SK-MEL-5 (cell line): ENCODE results near the gene ITPRIP. TPM values are rescaled to one million over a fixed set of nuclear protein-coding genes. Genes with fewer than 3 reads are reported as not detected.

ENCODE experiments used
- DNase-seq: peaks from one replicate; pipeline ENCODE4 v3.0.0-alpha.2; 2016; ENCODE audit warnings: low read depth, low spot score
- in situ Hi-C: cut with HindIII; loops from 2 replicates; pipeline ENCODE4 v1.10.0; 2016; ENCODE audit warnings: low sequenced_read_pairs, high pct_unique_total_duplicates, low pct_unique_long_range_greater_than_20kb
- total RNA-seq: library from RNA; depleted of rRNA; stranded (reverse); fragments of >200 nt; shearing (Covaris generic); gene quantifications from 2 replicates; pipeline ENCODE4 v1.2.3, GENCODE V29; 2014

Gene ITPRIP
- total RNA-seq, 1 experiment from 2014 or later, result 10.3 TPM

DNA sequence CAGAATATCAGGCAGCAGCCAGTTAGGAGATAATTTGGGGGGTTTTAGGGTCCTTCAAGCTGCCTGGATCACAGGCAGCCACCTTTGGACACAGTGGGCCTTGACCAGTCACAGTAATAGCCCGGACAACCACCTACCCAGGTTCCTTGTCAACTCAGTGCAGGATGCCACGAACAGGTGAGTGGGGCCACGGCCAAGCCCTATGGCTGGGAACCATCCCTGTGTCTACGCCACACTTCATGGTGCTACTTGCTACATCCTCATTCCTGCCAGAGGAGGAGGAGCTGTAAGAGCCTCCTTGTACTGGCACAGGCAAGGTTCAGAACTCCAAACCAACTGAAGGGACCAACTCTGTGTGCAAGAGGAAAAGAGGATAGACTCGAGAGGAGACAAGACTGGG lies 19.9 kb downstream of the ITPRIP start:
- DNase-seq, result no peak

DNA sequence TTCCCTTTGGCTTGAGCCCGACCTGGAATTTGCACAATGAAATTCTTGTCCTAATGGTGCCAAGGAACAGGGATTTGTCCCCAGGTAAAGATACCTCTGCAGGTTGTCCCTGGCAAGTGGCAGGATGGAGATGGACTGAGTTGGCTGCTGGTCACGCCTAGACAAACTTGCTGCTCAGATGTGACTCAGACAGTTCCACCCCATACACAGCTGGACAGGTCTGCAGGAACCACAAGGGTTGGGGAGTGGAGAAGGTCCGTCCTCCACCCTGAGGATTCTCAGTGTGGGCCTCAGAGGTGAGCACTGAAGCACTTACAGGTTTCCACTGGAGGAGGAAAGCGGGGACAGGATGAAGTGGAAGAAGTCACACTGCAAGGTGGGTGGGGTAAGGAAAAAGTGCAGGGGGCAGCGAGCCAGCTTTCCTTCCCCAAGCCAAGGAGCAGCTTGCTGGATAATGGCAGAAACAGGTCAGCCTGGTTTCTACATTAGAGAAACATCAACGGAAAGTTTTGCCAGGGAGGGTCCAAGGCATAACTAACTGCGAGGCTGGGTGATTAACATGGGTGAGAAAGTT lies 20.5 kb downstream of the ITPRIP start:
- in situ Hi-C loops, result no loop called here
- DNase-seq, result no peak

More for the DNA sequence above, 19.9 kb downstream of the ITPRIP start:
- in situ Hi-C loops, result no loop called here

DNA sequence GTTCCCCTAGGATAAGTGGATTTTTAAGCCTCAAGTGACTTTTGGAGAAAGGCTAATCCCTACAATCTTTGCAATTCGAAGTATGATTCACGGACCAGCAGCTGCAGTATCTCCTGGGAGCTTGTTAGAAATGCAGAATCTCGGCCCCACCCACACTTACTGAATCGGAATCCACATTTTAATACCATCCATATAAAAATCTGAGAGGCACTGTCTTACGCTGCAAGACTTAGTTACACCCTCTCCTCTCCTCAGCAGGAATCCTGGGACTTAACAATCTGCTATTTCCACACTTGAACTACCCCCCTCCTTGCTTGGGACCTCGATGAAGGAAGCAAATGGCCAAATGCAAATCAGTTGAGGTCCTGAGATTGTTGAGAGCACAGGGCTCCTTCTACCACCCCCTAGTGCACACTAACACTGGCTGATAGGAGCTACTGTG lies 21.0 kb downstream of the ITPRIP start:
- in situ Hi-C loops, result no loop called here
- DNase-seq, result no peak

DNA sequence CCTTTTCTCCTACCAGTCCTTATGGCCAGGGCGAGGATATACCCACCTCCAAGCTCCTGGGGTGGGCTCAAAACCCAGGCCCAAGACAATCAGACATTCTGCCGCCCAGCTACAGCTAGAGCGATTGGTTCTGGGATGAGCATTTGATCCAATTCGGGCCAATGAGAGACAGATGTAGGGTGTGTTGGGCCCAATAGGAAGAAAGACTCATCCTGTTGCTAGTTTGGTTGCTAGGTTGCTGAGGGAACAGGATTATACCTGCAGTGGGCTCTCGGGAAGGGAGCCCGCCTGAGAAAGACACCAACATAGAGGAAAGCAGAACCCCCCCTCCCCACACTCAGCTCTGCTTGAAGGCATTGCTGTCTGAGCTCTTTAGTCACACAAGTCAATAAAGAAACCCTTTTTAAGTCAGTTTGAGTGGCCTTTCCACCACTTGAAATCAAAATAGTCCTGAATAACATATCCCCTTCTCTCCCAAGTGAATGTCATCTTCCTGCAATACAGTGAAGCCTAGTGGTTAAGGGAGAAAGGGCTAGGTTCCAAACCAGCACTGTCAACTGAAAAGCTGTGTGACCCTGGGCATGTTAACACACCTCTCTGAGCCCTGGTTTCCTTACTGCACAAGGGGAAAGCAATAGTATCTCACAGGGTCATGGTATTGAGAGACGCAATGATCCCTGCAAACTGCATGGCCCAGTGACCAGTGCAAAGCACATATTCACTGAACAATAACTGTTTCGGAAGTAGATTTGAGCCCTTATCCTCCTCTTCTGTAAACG lies 21.8 kb downstream of the ITPRIP start:
- DNase-seq, result no peak
- in situ Hi-C loops, result no loop called here

DNA sequence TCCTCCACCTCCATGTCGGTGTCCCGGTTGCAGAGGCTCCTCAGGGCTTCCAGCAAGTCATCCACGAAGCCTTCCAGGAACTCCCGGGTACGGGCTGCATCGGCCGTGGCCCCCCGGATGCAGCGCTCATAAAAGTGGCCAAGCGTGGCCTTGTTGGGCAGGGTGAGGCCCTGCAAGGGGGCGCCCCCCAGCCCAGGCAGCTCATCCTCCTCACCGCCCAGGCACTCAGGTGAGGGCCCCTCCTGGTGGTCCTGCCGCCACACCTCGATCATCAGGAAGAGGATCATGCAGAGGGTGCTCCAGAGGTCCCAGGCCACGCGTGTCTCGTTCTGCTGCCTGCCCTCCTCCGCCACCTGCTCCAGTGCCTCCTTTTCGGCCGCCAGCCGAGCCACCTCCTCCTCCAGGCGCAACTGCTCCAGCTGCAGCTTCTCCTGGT lies 22.8 kb downstream of the ITPRIP start:
- in situ Hi-C loops, result no loop called here
- DNase-seq, result no peak

DNA sequence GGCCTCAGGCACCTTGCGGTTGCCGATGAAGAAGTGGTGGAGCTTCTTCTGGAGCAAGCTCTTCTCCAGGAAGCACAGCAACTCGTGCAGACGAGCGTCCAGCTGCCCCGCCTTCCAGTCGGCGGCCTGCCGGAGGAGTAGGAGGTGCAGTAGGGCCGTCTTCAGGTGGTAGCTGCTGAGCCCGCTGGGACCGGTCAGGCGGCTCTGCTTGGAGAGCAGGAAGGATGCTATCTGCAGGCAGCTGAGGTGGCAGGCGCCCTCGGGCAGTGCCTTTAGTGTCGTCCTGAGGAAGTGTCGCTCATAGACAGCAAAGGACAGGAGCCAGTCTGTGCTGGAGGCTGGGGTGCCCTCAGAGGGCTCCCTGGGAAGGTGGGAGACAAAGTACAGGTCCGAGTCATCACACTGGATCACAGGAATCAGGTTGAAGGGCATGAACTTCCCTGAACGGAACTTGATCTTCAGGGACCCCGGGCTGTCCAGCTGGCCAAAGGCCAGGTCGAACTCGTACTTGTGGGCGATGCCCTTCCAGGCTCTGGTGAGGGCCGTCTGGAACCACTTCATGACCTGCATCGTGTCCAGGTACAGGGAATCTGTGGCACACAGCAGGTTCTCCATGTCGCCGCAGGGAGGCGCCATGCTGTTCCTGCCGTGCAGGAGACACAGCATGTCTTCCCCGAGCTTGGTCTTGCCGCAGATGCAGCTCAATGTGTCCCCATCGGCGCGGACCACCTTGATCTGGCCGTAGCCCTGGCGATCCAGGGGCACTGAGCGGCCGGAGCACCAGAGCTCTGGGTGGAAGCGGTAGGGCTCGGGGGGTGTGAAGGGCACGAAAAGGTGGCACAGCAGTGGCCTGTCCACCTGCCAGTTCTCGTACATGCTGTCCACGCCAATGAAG lies 23.4 kb downstream of the ITPRIP start:
- in situ Hi-C loops, result no loop called here
- DNase-seq, result no peak

DNA sequence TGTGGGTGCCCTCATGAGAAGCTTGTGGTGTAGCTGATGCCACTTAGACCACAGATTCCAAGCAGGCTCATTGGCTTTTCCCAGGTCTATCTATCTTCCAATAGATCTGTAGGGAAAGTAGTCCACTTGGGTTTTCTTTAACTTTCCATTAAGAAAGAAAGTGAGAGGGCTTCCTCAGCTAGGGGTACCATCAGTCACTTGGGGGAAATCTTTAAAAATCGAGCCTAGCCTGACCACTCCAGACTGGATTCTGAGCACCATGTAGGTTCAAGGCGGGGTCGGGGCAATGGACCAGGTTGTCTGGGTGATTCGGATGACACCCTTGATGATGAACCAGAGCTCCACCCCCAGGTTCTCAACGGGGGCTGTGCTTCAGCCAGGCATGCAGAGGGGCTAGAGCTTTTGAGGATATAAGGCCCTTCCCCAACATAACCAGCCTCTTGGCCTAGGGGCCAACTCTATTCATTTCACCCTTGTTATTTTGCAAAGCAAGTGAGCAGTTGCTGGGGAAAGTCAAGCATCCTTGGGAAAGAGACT lies 27.0 kb downstream of the ITPRIP start:
- DNase-seq, result no peak
- in situ Hi-C loops, result no loop called here

DNA sequence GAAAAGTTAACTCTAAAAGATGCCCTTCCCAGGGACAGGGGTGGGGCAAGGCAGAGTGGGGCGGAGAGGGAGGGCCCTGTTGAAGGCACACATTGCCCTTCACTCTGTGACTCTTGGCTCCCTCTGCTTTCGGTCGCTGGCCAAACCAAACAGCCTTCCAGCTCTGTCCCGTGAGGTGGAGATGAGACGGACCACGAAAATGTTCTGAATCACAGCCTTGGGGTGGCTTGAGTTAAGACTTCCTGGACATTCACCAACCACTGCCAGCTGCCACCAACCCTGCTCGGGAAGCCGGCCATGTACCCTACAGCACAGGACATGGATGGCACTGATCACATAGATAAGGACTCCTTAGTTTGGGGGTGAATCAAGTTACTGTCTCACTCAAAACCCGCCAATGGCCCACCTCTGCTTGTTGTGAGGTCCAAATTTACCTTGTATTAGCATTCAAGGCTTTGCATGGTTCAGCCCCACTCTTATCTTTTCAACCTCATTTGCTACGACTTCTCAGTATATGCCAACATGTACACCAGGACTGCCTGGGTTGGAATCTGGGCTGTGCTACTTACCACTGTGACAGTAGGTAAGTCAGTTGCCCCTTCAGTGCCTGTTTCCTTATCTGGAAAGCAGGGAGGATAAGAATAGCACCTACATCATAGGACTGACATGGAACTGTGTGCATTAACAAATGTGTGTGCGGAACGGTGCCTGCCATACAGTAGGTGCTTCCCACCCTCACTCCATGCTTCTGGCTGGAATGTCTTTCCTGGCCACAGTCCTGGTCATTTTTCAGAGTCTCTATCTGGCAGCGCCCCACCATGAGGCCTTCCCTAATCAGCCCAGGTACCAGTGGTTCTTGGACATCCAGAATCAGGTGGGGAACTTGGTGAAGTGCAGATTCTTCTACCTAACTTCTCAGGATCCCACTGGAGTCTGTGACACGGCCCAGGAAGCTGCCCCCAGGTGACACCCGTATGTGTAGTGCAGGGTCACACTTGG lies 28.0 kb downstream of the ITPRIP start:
- in situ Hi-C loops, result no loop called here
- DNase-seq, result no peak

DNA sequence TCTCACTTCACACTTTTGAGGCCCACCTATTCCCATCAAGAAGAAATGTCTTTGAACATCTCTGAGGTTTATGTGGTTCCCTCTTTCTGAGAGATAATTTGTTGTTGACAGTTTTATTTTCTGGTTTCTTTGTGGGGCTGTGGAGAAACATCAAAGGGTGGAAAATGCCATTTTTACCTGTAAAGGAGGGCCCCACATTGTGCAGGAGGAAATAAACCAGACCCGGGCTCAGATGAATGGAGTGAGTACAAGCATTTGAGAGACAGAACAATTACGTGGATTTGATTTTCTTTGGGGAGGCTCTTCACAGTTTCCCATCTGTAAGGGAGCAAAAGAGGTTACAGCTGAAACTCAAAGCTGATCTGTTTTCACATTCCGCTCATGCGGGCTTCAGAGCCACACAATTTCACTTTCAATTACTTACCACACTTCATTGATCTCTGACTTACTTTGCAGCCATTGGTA lies 29.8 kb downstream of the ITPRIP start:
- DNase-seq, result no peak
- in situ Hi-C loops, result no loop called here

DNA sequence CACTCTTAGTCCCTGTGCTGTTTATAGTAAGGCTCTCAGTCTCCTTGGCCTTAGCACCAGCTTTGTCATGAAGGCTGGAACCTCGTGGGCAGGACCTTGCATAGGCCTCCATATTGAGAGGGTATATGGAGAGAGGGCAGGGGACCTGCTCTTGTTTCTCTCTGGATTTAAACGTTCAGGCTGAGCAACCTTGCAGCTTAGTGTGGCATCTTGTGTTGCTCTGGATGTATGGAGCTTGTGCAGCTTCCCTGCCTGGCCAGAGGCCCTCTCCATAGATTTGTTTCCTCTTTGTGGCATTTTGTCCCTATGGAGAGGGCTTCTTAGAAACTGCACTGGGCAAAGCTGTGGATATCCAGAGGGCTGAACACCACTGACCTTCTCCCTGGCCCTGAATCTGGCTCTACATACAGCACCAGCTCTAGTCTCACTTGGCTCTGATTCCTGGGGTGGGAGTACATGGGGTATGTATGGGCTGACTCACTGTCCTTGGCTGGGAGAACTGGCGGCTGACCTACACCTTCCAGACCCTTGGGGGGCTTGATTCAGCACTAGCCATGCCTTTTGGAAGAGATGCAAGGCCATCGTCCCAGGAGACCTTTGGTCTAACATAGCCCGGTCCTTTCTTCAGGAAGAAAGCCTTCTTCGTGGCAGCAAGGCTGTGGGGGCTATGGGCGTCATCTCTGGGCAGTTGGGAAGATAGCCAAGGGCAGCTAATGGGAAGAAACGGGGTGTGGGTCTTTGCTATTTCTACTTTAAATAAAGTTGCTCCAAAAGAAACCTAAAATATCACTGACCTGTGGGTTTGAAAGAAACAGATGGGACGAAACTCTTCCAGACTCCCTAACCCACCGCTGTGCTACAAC lies 30.5 kb downstream of the ITPRIP start:
- in situ Hi-C loops, result no loop called here
- no peak for DNase-seq

DNA sequence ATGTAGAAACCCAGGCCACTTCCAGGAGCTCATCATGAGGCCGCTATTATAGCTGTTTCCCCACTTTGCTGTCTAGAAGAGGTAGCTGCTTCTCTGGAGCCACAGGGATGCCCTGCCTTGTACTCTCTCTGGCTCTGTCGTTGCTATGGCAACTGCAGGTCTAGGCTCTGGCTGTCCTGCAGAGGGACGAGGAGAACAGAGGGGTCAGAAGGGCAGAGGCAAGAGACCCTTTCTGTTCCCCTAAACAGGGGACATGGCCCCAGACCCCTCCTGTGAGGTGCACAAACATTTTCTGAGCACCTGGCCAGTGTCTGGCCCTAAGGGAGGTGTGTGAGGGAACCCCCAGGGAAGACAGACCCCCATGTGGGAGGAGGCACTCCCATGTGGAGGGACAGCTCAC lies 31.4 kb downstream of the ITPRIP start:
- in situ Hi-C loops, result no loop called here
- DNase-seq, result no peak

DNA sequence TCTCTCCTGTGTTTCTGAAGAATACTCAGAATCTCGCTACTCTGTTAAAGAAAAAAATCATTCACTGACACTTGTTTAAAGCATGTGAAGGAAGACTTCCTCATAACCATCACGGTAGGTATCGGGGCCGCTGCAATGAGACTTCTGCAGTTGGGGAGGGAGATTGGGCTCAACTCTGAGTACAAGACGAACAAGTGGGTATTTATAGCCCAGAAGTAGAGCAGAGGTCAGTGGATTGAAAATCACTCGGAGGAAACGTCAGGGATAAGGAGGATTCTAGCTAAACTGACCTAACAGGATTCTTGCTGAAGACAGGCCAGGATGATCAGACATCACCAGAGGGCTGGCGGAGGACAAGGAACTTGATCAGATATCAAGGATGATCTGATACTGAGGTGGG lies 33.3 kb downstream of the ITPRIP start:
- DNase-seq, result no peak
- in situ Hi-C loops, result no loop called here

DNA sequence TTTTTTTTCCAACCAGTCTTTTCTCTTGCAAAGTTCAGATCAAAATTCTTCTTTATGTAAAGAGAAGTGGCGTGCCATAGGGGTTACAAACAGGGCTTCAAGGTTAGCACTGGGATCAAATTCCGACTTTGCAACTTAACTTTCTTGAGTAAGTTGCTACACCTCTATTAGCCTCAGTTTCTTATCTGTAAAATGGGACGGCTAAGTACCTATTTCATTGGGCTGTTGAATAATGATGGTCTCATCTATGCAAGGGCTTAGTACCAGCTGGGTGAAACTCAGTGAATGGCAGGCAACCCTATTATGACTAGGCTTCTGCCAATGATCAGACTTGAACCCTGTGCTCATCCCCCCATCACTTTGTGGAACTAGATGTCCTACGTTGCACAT lies 33.9 kb downstream of the ITPRIP start:
- no peak for DNase-seq
- in situ Hi-C loops, result no loop called here

DNA sequence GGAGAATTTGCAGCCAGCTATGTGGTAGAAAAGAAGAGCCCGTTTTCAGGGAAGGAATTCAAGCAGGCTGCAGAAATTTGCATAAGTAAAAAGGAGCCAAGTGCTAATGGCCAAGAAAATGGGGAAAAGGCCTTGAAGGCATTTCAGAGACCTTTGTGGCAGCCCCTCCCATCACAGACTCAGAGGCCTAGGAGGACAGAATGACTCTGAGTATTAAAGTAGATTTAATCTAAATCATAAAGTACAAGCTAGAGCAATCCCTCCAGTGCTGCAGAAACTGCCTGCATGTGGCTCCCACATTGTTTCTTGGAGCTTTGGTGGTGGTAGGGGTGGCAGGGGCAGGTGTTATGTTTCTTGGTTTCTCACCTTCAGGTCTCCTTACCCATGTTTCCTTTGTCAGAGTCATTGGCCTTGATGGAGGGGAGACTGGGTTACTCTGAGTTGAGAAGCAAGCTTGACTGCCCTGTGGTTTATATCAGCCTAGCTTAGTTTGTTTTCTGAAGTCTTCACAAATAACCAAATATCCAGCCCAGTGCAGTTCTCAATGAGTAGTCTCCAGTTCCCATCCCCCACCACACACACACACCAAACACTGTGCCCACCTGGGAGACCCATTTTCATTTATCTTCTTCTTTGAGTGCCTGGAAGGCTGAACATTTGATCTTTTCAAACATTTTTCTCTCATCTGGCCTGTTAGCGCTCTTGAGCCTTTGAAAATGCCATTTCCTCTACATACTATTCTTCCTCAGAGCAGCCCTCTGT lies 34.5 kb downstream of the ITPRIP start:
- in situ Hi-C loops, result no loop called here

DNA sequence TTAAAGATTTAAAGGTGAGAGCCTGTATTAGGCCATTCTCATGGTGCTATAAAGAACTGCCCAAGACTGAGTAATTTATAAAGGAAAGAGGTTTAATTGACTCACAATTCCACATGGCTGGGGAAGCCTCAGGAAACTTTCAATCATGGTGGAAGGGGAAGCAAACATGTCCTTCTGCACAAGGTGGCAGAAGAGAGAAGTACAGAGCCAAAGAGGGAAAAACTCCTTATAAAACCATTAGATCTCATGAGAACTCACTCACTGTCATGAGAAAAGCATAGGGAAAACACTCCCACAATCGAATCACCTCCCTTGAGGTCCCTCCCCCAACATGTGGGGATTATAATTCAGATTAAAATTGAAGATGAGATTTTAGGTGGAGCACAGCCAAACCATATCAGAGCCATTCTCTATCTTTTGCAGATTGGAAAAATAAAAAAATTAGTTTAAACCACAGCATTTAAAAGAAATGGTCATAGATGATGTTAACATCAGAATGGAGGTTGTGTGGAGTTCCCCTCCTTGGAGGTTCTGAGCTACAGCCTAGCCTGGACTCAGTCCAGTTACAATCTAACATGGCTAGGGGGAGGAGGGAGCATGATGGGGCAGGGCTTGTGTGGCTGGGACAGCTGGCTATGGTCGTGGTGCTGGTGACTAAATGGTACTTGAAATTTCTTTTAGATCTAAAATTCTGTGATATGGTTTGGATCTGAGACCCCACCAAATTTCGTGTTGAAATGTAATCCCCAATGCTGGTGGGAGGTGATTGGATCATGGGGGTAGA lies 36.2 kb downstream of the ITPRIP start:
- no peak for DNase-seq
- in situ Hi-C loops, result no loop called here

More for the DNA sequence above, 34.5 kb downstream of the ITPRIP start:
- no peak for DNase-seq
